Esophagus muscularis mucosa (tissue), 4 donors: ENCODE data around the gene PARP3. TPM values are rescaled to one million over a fixed set of nuclear protein-coding genes. Genes with fewer than 3 reads are reported as not detected.

Experiments used
- DNase-seq: peaks from one replicate; pipeline ENCODE4 v3.0.0-alpha.2; 2017; ENCODE audit errors: extremely low spot score
- H3K27ac ChIP-seq, 4 donors: fragments of 200-600 bp; sonication (generic); replicated peaks in 1 of 4; 1 replicate in 3 of 4; 2 replicates in 1 of 4; pipeline ENCODE4 v1.5.1; 2016 to 2019; ENCODE audit warnings: mild to moderate bottlenecking in 1 of 4
- H3K27me3 ChIP-seq, 4 donors: fragments of 200-600 bp; sonication (generic); one replicate each; pipeline versions ENCODE4 v1.5.1 to v1.6.0; 2016 to 2019
- H3K36me3 ChIP-seq, 4 donors: fragments of 200-600 bp; sonication (generic); one replicate each; pipeline ENCODE4 v1.5.1; 2016 to 2019
- H3K4me1 ChIP-seq, 4 donors: fragments of 200-600 bp; sonication (generic); one replicate each; pipeline ENCODE4 v1.5.1; 2016 to 2019
- H3K4me3 ChIP-seq, 4 donors: fragments of 200-600 bp; sonication (generic); 1 replicate in 2 of 4; 2 replicates in 2 of 4; pipeline ENCODE4 v1.5.1; 2016 to 2019; ENCODE audit warnings: mild to moderate bottlenecking in 4 of 4, moderate library complexity in 1 of 4
- H3K9me3 ChIP-seq, 4 donors: fragments of 200-600 bp; sonication (generic); 1 replicate in 3 of 4; 2 replicates in 1 of 4; pipeline ENCODE4 v1.5.1; 2016 to 2019
- EP300 ChIP-seq: sonication (generic); formaldehyde crosslinking; IDR thresholded peaks from one replicate; pipeline ENCODE4 v1.6.1; 2017; ENCODE audit warnings: antibody characterized with exemption
- POLR2A ChIP-seq: fragments of 450-650 bp; IDR thresholded peaks from one replicate; pipeline ENCODE4 v1.6.1; 2017; ENCODE audit warnings: antibody characterized with exemption, moderate library complexity, mild to moderate bottlenecking, low read depth
- POLR2AphosphoS5 ChIP-seq, 2 donors: sonication (generic); formaldehyde crosslinking; IDR thresholded peaks; one replicate each; pipeline ENCODE4 v1.6.1; 2017; ENCODE audit warnings: antibody characterized with exemption in 2 of 2
- WGBS: methylation state at CpG from one replicate; pipeline ENCODE4 v1.1.5; 2018; 5-methylcytosine and 5-hydroxymethylcytosine counted together
- intact Hi-C: fragments of 100-400 bp; cut with DNase I; formaldehyde crosslinking; loops from one replicate; pipeline ENCODE4 v1.15.1; 2023
- total RNA-seq, 4 donors: library from RNA; depleted of rRNA; stranded (reverse); fragments of >200 nt; gene quantifications; one replicate each; pipeline versions ENCODE4 v1.1.0 to v1.2.1, GENCODE V29; 2016
- TF ChIP-seq, protein P1 (sequence below), 3 experiments: fragments of 200-600 bp in 2 of 3; fragments of 450-650 bp in 1 of 3; sonication (generic) in 2 of 3; IDR thresholded peaks; one replicate each; pipeline ENCODE4 v1.5.1; 2017 to 2019; ENCODE audit warnings: antibody characterized with exemption in 3 of 3, mild to moderate bottlenecking in 2 of 3, moderate library complexity in 1 of 3

The PARP3 gene
- 10 to 100 TPM; 22.9 to 37.9 (median 30.1) TPM for total RNA-seq

DNA sequence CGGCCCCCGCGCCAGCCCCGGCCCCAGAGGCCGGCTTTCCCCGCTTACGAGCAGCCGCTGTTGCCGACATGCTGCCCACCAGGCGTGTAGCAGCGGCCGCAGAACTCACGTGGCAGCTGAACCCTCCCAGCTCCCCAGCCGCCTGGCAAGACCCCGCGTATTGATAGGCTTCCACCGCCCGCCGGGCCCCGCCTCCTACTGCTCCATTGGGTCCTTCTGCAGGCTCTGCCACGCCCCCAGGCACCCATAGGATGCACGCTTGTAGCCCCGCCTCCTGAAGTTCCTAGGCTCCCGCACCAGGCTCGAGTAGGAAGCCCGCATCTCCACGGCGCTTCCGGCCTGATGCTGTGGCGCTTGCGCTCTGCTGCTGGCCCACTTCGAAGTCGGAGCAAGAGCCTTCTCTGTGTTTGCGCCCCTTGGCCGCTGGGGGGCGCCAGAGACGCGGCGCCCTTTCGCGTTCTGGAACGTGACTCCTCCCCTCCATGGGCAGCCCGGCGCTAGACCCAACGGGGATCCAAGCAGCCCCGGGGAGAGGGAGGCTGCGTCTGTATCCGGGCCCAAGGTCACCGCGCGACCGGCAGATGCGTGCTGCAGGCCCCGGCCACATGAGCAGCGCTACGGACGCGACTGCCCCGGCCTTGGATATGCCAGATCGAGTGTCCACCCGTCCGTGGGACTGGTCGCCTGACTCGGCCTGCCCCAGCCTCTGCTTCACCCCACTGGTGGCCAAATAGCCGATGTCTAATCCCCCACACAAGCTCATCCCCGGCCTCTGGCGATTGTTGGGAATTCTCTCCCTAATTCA, at the start of gene PARP3, which contains the start of gene RRP9:
TSS of gene PARP3 (plus strand) at position 566 of the 805 bp plus-strand sequence. CDS start 993 bp downstream, outside the sequence.
TSS of gene RRP9 (minus strand) at position 107 of the 805 bp plus-strand sequence. CDS start at position 70, 37 bp downstream.
- peak; percentile 100 for DNase-seq
- TF ChIP-seq POLR2A, result no peak
- TF ChIP-seq, protein P1, sequence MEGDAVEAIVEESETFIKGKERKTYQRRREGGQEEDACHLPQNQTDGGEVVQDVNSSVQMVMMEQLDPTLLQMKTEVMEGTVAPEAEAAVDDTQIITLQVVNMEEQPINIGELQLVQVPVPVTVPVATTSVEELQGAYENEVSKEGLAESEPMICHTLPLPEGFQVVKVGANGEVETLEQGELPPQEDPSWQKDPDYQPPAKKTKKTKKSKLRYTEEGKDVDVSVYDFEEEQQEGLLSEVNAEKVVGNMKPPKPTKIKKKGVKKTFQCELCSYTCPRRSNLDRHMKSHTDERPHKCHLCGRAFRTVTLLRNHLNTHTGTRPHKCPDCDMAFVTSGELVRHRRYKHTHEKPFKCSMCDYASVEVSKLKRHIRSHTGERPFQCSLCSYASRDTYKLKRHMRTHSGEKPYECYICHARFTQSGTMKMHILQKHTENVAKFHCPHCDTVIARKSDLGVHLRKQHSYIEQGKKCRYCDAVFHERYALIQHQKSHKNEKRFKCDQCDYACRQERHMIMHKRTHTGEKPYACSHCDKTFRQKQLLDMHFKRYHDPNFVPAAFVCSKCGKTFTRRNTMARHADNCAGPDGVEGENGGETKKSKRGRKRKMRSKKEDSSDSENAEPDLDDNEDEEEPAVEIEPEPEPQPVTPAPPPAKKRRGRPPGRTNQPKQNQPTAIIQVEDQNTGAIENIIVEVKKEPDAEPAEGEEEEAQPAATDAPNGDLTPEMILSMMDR (IDR thresholded peaks at IDR 0.05), result peak; percentile 99 to 100 (median 99)
- TF ChIP-seq EP300, result no peak
- TF ChIP-seq POLR2AphosphoS5 (IDR thresholded peaks at IDR 0.05), result peak; percentile 83 to 94
- WGBS, result under 1% methylated on average over 54 of the region's 67 CpGs
- intact Hi-C loops, result loop anchor here (1.0 to 5.0 kb wide), 3 partner anchors 33 to 200 kb away; partner anchors contain the start of genes ABHD14A and ABHD14B
- H3K36me3 ChIP-seq, result peaks cover 10 to 53% (median 42%) of the 10 kb centered on the region in 4 donors
- H3K4me3 ChIP-seq, result peak within 1 kb of the TSS; percentile 77 to 88 (median 82)
- no peaks in the 10 kb centered on the region for H3K27me3 ChIP-seq
- peaks cover 31 to 46% (median 33%) of the 10 kb centered on the region in 4 donors for H3K4me1 ChIP-seq
- H3K9me3 ChIP-seq, result no peaks in the 10 kb centered on the region
- H3K27ac ChIP-seq, result peak within 1 kb of the TSS; percentile 88 to 95 (median 90)

DNA sequence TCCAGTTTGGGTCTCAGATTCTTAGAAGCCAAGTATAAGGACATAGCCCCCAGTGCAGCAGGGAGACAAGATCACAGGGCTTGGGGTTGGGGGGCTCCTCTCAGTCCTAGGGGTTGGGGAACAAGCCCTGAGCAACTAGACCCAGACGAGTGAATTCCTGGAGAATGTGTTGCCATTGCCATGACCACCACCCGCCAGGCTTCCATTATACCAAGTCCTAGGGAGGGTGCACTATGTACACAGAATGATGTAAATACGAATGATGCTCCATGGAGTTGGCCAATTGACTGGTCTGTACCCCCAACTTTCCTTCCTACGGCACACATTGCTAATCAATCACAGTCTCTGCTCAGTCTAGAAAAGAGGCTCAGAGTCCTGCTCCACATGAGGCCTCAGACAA, 47.8 kb upstream of the PARP3 start:
- Histone ChIP-seq H3K4me3 (no peak overlapping the region), H3K4me1 (no peaks in the 10 kb centered on the region), H3K27me3 (peaks cover 0 to 4% (median 0%) of the 10 kb centered on the region in 4 donors), H3K9me3 (no peaks in the 10 kb centered on the region), H3K36me3 (no peaks in the 10 kb centered on the region), H3K27ac (no peak overlapping the region)
- peak; percentile 83 for DNase-seq
- 91% methylated on average over 4 of the region's 4 CpGs for WGBS
- TF ChIP-seq, protein P1 (IDR thresholded peaks at IDR 0.05), result no peak
- TF ChIP-seq EP300, result no peak
- no peak for TF ChIP-seq POLR2A
- no peak for TF ChIP-seq POLR2AphosphoS5 (IDR thresholded peaks at IDR 0.05)
- intact Hi-C loops, result no loop called here

DNA sequence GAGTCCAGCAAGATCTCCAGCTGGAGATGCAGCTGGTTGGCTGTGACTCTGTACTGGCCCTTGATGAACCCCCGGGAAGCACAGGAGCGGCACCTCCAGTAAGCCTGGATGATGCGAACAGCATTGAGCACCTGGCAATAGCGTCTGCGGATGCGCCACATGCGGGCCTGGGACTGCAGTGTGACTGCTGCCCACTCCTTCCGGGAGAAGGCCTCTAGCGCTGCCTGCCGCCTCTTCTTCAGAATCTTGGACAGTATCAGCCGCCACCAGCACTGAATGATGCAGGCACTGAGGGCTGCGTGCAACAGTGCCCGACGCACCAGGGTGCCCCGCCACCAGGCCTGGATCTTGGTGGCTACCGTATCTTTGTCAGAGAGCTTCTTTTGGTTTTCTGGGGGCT, 47.2 kb upstream of the PARP3 start:
- WGBS, result 97% methylated on average over 12 of the region's 16 CpGs
- no peak overlapping the region for H3K4me3 ChIP-seq
- no peak overlapping the region for H3K27ac ChIP-seq
- TF ChIP-seq EP300 (no peak), POLR2A (no peak), POLR2AphosphoS5 (IDR thresholded peaks at IDR 0.05) (no peak)
- TF ChIP-seq, protein P1 (IDR thresholded peaks at IDR 0.05), result no peak
- no peaks in the 10 kb centered on the region for H3K4me1 ChIP-seq
- H3K27me3 ChIP-seq, result peaks cover 0 to 4% (median 0%) of the 10 kb centered on the region in 4 donors
- intact Hi-C loops, result no loop called here
- DNase-seq, result no peak
- H3K9me3 ChIP-seq, result no peaks in the 10 kb centered on the region
- H3K36me3 ChIP-seq, result no peaks in the 10 kb centered on the region

DNA sequence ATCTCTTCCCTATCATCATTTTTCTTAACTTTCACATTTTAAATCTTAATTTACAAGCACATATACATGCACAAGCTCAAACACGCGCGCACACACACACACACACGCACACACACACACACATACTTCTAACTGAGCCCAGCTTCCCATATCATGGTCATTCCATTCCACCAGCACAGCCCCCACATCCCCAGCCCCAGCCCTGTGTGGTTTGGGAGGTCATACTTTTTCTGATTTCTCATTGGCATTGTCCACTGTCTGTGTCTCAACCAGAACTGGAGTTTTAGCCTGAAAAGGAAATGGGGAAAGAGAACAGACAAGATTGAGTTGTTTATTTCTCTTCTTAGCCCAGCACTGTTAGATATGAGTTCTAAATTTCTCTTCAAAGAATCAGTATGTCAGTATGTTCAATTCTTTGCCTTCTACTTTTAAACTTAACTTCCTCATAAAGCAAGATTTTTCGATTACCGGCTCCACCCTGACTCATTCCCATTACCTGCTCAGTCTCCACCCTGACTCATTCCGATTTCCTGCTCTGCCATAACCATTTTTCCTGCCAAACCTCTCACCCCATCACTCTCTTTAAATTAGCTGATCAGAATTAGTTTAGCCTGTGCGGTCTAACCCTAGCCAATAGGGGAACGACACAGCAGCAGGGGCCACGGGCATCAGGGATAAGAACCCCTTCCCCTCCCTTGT, 45.4 kb upstream of the PARP3 start:
- Histone ChIP-seq H3K4me1 (no peaks in the 10 kb centered on the region), H3K4me3 (no peak overlapping the region), H3K27ac (no peak overlapping the region), H3K36me3 (no peaks in the 10 kb centered on the region), H3K27me3 (peaks cover 0 to 8% (median 0%) of the 10 kb centered on the region in 4 donors), H3K9me3 (no peaks in the 10 kb centered on the region)
- WGBS, result 82% methylated on average over 10 of the region's 10 CpGs
- TF ChIP-seq POLR2A, result no peak
- TF ChIP-seq, protein P1 (IDR thresholded peaks at IDR 0.05), result no peak
- intact Hi-C loops, result no loop called here
- DNase-seq, result peak; percentile 50
